DOHH2 (cell line): ENCODE data around the gene TSSK6.
A peak's percentile ranks its signal among the peaks of the same experiment; 100 is the strongest.

Experiments used
- EZH2phosphoT487 ChIP-seq: fragments of 200-600 bp; sonication (generic); IDR thresholded peaks from 2 replicates; pipeline ENCODE4 v1.6.1; 2017; ENCODE audit warnings: borderline replicate concordance, mild to moderate bottlenecking, antibody characterized with exemption, low read length, moderate library complexity, mixed read lengths
- TF ChIP-seq, protein P1 (sequence below): fragments of 200-600 bp; sonication (generic); IDR thresholded peaks from one replicate; pipeline ENCODE4 v1.5.1; 2014; ENCODE audit warnings: antibody characterized with exemption, mild to moderate bottlenecking, low read depth, low read length; ENCODE audit not compliant: poor library complexity, severe bottlenecking

DNA sequence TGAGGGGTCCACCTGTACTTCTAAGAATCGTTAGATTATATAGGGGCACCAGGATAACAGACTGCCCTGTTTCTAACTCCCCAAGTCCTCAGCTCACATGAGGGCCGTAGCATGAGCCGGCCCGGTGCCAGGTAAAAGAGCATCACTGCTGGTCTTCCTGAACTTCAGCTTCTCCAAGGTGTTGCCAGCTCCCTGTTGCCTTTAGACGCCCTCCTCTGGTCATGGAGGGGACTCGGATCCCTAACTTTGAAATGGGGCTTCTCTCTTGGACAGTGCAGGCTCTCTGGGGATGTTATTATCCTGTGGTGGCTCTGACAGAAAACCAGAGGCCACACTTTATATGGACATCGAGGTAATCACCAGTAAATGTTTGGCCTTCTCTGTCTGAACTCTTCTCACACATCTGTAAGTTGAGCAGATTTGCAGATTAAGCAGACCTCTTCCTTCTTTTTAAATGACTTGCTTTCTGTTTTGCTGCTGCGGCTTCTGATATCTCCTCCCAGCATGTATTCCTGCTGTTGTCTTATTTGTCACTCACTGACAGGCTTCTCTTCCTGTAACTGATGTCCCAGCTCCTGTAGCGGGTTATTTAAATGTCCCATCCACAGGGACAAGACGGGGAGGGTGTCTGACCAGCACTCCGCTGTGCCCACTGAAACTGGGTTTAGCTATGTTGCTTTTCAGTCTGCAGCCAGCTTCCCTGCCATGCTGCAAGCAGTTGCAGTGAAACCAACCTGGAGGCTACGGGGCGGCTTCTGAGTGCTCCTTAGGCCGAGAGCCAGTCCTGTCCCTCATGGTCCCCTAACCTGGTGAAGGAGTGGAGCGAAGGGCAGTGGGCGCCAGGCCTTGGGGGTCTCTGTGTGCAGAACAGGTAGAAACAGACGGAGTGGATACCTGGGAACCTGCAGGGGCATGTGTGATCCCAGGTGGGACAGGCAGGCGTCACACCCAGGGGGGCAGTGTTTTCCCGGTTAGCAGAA is 39.2 kb downstream of the TSSK6 start:
- TF ChIP-seq, protein P1, sequence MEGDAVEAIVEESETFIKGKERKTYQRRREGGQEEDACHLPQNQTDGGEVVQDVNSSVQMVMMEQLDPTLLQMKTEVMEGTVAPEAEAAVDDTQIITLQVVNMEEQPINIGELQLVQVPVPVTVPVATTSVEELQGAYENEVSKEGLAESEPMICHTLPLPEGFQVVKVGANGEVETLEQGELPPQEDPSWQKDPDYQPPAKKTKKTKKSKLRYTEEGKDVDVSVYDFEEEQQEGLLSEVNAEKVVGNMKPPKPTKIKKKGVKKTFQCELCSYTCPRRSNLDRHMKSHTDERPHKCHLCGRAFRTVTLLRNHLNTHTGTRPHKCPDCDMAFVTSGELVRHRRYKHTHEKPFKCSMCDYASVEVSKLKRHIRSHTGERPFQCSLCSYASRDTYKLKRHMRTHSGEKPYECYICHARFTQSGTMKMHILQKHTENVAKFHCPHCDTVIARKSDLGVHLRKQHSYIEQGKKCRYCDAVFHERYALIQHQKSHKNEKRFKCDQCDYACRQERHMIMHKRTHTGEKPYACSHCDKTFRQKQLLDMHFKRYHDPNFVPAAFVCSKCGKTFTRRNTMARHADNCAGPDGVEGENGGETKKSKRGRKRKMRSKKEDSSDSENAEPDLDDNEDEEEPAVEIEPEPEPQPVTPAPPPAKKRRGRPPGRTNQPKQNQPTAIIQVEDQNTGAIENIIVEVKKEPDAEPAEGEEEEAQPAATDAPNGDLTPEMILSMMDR, result peak; percentile 45
- no peak for TF ChIP-seq EZH2phosphoT487
